Sigmoid colon (tissue), 7 donors: ENCODE measurements around the gene FSCN2. TPM values are rescaled to one million over a fixed set of nuclear protein-coding genes. Genes with fewer than 3 reads are reported as not detected.

ENCODE experiments used
- DNase-seq: peaks from one replicate; pipeline ENCODE4 v3.0.0-alpha.2; 2019
- H3K27ac ChIP-seq, 4 donors: fragments of 200-600 bp; sonication (generic); one replicate each; pipeline ENCODE4 v1.5.1; 2016 to 2019; ENCODE audit warnings: mild to moderate bottlenecking in 1 of 4
- H3K27me3 ChIP-seq, 3 donors: fragments of 200-600 bp; sonication (generic); one replicate each; pipeline ENCODE4 v1.5.1; 2019; ENCODE audit warnings: mild to moderate bottlenecking in 1 of 3
- H3K36me3 ChIP-seq, 4 donors: fragments of 200-600 bp; sonication (generic); one replicate each; pipeline ENCODE4 v1.5.1; 2016 to 2019
- H3K4me1 ChIP-seq, 4 donors: fragments of 200-600 bp; sonication (generic); one replicate each; pipeline ENCODE4 v1.5.1; 2017 to 2019
- H3K4me3 ChIP-seq, 4 donors: fragments of 200-600 bp; sonication (generic); one replicate each; pipeline ENCODE4 v1.5.1; 2017 to 2019; ENCODE audit warnings: mild to moderate bottlenecking in 2 of 4, moderate library complexity in 1 of 4
- H3K9me3 ChIP-seq, 4 donors: fragments of 200-600 bp in 3 of 4; sonication (generic) in 3 of 4; one replicate each; pipeline versions ENCODE4 v1.5.1 to v1.6.1; 2013 to 2019
- EP300 ChIP-seq, 4 donors: sonication (generic); formaldehyde crosslinking; IDR thresholded peaks; one replicate each; pipeline ENCODE4 v1.6.1; 2017; ENCODE audit warnings: antibody characterized with exemption in 4 of 4
- POLR2A ChIP-seq, 2 donors: fragments of 450-650 bp; IDR thresholded peaks; one replicate each; pipeline ENCODE4 v1.6.1; 2016; ENCODE audit warnings: antibody characterized with exemption in 2 of 2, mild to moderate bottlenecking in 2 of 2, moderate library complexity in 2 of 2
- POLR2AphosphoS5 ChIP-seq, 4 donors: sonication (generic); formaldehyde crosslinking; IDR thresholded peaks; one replicate each; pipeline ENCODE4 v1.6.1; 2017; ENCODE audit warnings: antibody characterized with exemption in 4 of 4
- WGBS, 2 donors: extraction: QIAGEN DNeasy Blood & Tissue Kit; methylation state at CpG; one replicate each; pipeline ENCODE4 v1.1.7; 2013; 5-methylcytosine and 5-hydroxymethylcytosine counted together
- intact Hi-C: fragments of 100-400 bp; cut with DNase I; formaldehyde crosslinking; loops from one replicate; pipeline ENCODE4 v1.15.1; 2023
- polyA plus RNA-seq, 3 donors: library from polyadenylated mRNA; stranded (reverse); fragments of 200-250 nt; gene quantifications; one replicate each; pipeline ENCODE4 v1.2.3, GENCODE V29; 2013
- total RNA-seq, 4 donors: library from RNA; depleted of rRNA; stranded (reverse); fragments of >200 nt; gene quantifications; one replicate each; pipeline ENCODE4 v1.1.0, GENCODE V29; 2016
- TF ChIP-seq, protein P1 (sequence below), 4 experiments: fragments of 450-650 bp in 3 of 4; fragments of 200-600 bp in 1 of 4; IDR thresholded peaks; one replicate each; pipeline ENCODE4 v1.5.1; 2016 to 2019; ENCODE audit warnings: antibody characterized with exemption in 4 of 4, mild to moderate bottlenecking in 3 of 4, moderate library complexity in 2 of 4
- donor health status: healthy with polysubstance abuse.
- donor health status: Bipolar disorder and iron deficiency.
- donor health status: healthy.

The FSCN2 gene
- total and polyA plus RNA-seq, 7 donors = 0.33 to 2.3 (median 1.0) TPM; not detected in 3

DNA sequence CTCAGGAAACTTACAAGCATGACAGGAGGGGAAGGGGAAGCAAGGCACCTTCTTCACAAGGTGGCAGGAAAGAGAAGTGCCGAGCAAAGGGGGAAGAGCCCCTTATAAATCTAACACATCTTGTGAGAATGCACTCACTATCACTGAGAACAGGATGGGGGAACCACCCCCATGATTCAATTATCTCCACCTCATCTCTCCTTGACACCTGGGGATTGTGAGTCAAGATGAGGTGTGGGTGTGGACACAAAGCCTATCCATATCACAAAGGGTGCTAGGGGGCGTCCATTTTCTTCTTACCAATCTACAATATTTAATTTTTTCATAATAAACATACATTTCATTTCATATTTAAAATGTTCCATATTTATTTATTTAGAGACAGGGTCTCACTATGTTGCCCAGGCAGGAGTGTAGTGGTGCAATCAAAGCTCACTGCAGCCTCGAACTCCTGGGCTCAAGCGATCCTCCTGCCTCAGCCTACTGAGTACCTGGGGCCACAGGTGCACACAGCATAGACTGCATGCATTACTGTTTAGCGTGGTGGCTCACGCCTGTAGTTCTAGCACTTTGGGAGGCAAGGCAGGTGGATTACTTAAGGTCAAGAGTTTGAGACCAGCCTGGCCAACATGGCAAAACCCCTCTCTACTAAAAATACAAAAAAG is 50.5 kb downstream of the FSCN2 start:
- TF ChIP-seq, protein P1, sequence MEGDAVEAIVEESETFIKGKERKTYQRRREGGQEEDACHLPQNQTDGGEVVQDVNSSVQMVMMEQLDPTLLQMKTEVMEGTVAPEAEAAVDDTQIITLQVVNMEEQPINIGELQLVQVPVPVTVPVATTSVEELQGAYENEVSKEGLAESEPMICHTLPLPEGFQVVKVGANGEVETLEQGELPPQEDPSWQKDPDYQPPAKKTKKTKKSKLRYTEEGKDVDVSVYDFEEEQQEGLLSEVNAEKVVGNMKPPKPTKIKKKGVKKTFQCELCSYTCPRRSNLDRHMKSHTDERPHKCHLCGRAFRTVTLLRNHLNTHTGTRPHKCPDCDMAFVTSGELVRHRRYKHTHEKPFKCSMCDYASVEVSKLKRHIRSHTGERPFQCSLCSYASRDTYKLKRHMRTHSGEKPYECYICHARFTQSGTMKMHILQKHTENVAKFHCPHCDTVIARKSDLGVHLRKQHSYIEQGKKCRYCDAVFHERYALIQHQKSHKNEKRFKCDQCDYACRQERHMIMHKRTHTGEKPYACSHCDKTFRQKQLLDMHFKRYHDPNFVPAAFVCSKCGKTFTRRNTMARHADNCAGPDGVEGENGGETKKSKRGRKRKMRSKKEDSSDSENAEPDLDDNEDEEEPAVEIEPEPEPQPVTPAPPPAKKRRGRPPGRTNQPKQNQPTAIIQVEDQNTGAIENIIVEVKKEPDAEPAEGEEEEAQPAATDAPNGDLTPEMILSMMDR (IDR thresholded peaks at IDR 0.05) = no peak
- TF ChIP-seq POLR2AphosphoS5 (IDR thresholded peaks at IDR 0.05) (no peak), EP300 (IDR thresholded peaks at IDR 0.05) (no peak), POLR2A (IDR thresholded peaks at IDR 0.05) (no peak)
- H3K9me3 ChIP-seq = no peaks in the 10 kb centered on the region
- no peaks in the 10 kb centered on the region for H3K27me3 ChIP-seq
- peaks cover 0 to 64% (median 24%) of the 10 kb centered on the region in 4 donors for H3K36me3 ChIP-seq
- H3K4me3 ChIP-seq = no peak overlapping the region
- H3K27ac ChIP-seq = no peak overlapping the region
- DNase-seq = no peak
- WGBS, 2 donors = 89 to 95% methylated on average over 6 of the region's 6 CpGs
- intact Hi-C loops = no loop called here
- H3K4me1 ChIP-seq = peaks cover 0 to 30% (median 21%) of the 10 kb centered on the region in 4 donors

DNA sequence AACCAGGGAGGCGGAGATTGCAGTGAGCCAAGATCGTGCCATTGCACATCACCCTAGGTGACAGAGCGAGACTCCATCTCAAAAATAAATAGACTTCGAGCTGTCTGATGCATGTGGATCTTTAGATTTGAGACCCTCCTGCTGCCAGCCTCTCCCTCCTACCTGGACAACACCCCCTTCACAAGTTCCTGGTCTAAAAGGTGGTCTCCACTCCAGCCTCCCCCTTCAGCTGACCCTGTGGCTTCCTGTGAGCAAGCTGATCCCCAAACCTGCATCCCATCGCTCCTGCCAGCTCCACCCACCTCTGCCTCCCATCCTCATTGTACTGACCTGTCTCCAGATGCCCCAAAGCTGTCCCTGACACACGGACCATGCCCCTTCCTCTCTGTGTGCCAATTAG is 51.1 kb downstream of the FSCN2 start:
- Histone ChIP-seq H3K27ac (no peak overlapping the region), H3K36me3 (peaks cover 0 to 70% (median 22%) of the 10 kb centered on the region in 4 donors), H3K4me3 (no peak overlapping the region), H3K9me3 (no peaks in the 10 kb centered on the region), H3K4me1 (peaks cover 0 to 28% (median 21%) of the 10 kb centered on the region in 4 donors), H3K27me3 (no peaks in the 10 kb centered on the region)
- intact Hi-C loops = no loop called here
- no peak for TF ChIP-seq EP300 (IDR thresholded peaks at IDR 0.05)
- TF ChIP-seq POLR2A (IDR thresholded peaks at IDR 0.05) = no peak
- TF ChIP-seq, protein P1 (IDR thresholded peaks at IDR 0.05) = no peak
- TF ChIP-seq POLR2AphosphoS5 (IDR thresholded peaks at IDR 0.05) = no peak
- DNase-seq = no peak
- 88 to 95% methylated on average over 6 of the region's 6 CpGs for WGBS, 2 donors

DNA sequence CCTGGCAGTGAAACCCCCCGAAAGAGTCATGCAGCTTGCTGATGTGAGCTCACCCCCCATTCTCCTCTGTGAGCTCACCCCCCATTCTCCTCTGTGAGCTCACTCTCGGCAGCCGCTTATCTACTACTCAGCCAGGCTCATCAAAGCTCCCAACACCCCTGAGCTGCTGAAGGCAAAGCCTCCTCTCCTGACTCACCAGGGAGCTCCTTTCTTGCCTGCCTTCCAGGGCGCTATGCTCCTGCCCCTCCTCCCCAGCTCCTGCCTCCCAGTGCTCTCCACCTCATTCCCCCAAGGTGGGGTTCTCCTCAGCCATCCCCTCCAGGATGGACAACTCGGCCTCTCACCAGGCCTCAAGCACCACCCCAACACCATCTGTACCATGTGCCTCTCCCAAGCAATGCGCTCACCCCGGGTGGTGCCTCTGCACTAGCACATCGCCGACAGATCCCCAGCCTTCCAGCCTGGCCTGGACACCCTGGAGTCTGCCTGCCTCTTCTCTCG is 51.7 kb downstream of the FSCN2 start:
- intact Hi-C loops = no loop called here
- H3K9me3 ChIP-seq = no peaks in the 10 kb centered on the region
- peaks cover 0 to 26% (median 21%) of the 10 kb centered on the region in 4 donors for H3K4me1 ChIP-seq
- H3K27ac ChIP-seq = no peak overlapping the region
- WGBS, 2 donors = 96 to 97% methylated on average over 10 of the region's 10 CpGs
- H3K4me3 ChIP-seq = no peak overlapping the region
- TF ChIP-seq EP300 (IDR thresholded peaks at IDR 0.05) (no peak), POLR2AphosphoS5 (IDR thresholded peaks at IDR 0.05) (no peak), POLR2A (IDR thresholded peaks at IDR 0.05) (no peak)
- TF ChIP-seq, protein P1 (IDR thresholded peaks at IDR 0.05) = no peak
- peaks cover 0 to 76% (median 20%) of the 10 kb centered on the region in 4 donors for H3K36me3 ChIP-seq
- DNase-seq = no peak
- no peaks in the 10 kb centered on the region for H3K27me3 ChIP-seq

DNA sequence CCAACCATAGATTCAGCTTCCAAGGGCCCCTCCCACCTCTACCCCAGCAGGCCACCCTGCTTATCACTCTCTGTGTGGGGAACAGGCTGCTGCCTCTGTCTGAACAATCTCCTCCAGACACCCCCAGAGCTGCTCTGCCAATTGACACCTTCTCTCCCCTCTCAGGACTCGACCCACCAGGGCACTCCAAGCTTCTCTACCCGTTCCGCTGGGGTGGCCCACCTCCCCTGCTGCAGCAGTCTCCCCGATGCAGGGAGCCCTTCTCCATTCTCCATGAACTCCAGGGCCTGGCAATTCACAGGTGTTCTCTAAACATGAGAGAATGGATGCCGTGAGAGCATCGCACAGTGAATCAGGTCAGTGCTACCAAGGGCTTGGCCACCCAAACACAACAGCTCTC is 52.3 kb downstream of the FSCN2 start:
- no peak overlapping the region for H3K4me3 ChIP-seq
- no peaks in the 10 kb centered on the region for H3K27me3 ChIP-seq
- intact Hi-C loops = no loop called here
- no peak for DNase-seq
- peaks cover 0 to 25% (median 21%) of the 10 kb centered on the region in 4 donors for H3K4me1 ChIP-seq
- no peaks in the 10 kb centered on the region for H3K9me3 ChIP-seq
- 95 to 96% methylated on average over 6 of the region's 6 CpGs for WGBS, 2 donors
- TF ChIP-seq, protein P1 (IDR thresholded peaks at IDR 0.05) = no peak
- TF ChIP-seq POLR2A (IDR thresholded peaks at IDR 0.05) (no peak), POLR2AphosphoS5 (IDR thresholded peaks at IDR 0.05) (no peak), EP300 (IDR thresholded peaks at IDR 0.05) (no peak)
- no peak overlapping the region for H3K27ac ChIP-seq
- peaks cover 0 to 79% (median 23%) of the 10 kb centered on the region in 4 donors for H3K36me3 ChIP-seq
